HepG2 (cell line): Measurements from ENCODE around the gene PIANP. TPM values are rescaled to one million over a fixed set of nuclear protein-coding genes. Genes with fewer than 3 reads are reported as not detected.

Experiments used
- CEBPG ChIP-seq: IDR thresholded peaks from 2 replicates; pipeline ENCODE4 v1.6.1; 2016
- FOXA3 ChIP-seq: IDR thresholded peaks from 2 replicates; pipeline ENCODE4 v1.6.1; 2016; ENCODE audit warnings: missing genetic modification reagents, missing compliant biosample characterization
- FOXJ3 ChIP-seq: sonication (generic); formaldehyde crosslinking; IDR thresholded peaks from 2 replicates; pipeline ENCODE4 v1.4.0; 2020; ENCODE audit warnings: missing genetic modification reagents, mild to moderate bottlenecking, borderline replicate concordance
- HNRNPK ChIP-seq: fragments of 200-400 bp; formaldehyde crosslinking; IDR thresholded peaks from 2 replicates; pipeline ENCODE4 v1.6.1; 2018; ENCODE audit warnings: low read length, low read depth, moderate library complexity, mild to moderate bottlenecking; ENCODE audit not compliant: poor library complexity, severe bottlenecking
- MED8 ChIP-seq: sonication (generic); formaldehyde crosslinking; IDR thresholded peaks from 2 replicates; pipeline ENCODE4 v1.8.1; 2023; ENCODE audit warnings: mild to moderate bottlenecking, missing genetic modification reagents; ENCODE audit not compliant: insufficient replicate concordance
- MEIS2 ChIP-seq: sonication (generic); formaldehyde crosslinking; IDR thresholded peaks from 2 replicates; pipeline ENCODE4 v1.9.0; 2021; ENCODE audit warnings: mild to moderate bottlenecking, missing genetic modification reagents
- MYNN ChIP-seq: sonication (generic); formaldehyde crosslinking; IDR thresholded peaks from 2 replicates; pipeline ENCODE4 v1.4.0; 2020; ENCODE audit warnings: mild to moderate bottlenecking, low read depth, missing genetic modification reagents
- NBN ChIP-seq: fragments of 450-650 bp; conservative IDR thresholded peaks from 2 replicates; pipeline ENCODE4 v1.6.1; 2017
- SIN3A ChIP-seq: IDR thresholded peaks from 2 replicates; pipeline ENCODE4 v1.6.1; 2011; ENCODE audit warnings: low read depth, mild to moderate bottlenecking, control low read depth, low read length, borderline replicate concordance
- SP5 ChIP-seq: IDR thresholded peaks from 2 replicates; pipeline ENCODE4 v1.6.1; 2016; ENCODE audit warnings: low read depth, borderline replicate concordance
- SRSF9 ChIP-seq: fragments of 200-400 bp; formaldehyde crosslinking; IDR thresholded peaks from 2 replicates; pipeline ENCODE4 v1.6.1; 2018; ENCODE audit warnings: borderline replicate concordance, mild to moderate bottlenecking, low read depth, low read length; ENCODE audit not compliant: insufficient read depth, poor library complexity, severe bottlenecking
- XBP1 ChIP-seq: sonication (generic); formaldehyde crosslinking; IDR thresholded peaks from 2 replicates; pipeline ENCODE4 v1.5.0; 2020; ENCODE audit warnings: missing genetic modification reagents
- YY1 ChIP-seq: IDR thresholded peaks from 2 replicates; pipeline ENCODE4 v1.6.1; 2011; ENCODE audit warnings: low read length, low read depth, moderate library complexity, mild to moderate bottlenecking; ENCODE audit not compliant: insufficient read depth, insufficient replicate concordance
- ZBTB7A ChIP-seq: sonication (generic); formaldehyde crosslinking; IDR thresholded peaks from 2 replicates; pipeline ENCODE4 v1.8.0; 2022; ENCODE audit warnings: mild to moderate bottlenecking, missing genetic modification reagents
- ZNF253 ChIP-seq: sonication (generic); formaldehyde crosslinking; IDR thresholded peaks from 2 replicates; pipeline ENCODE4 v1.8.0; 2022; ENCODE audit warnings: mild to moderate bottlenecking, missing genetic modification reagents, borderline replicate concordance
- ZNF343 ChIP-seq: sonication (generic); formaldehyde crosslinking; IDR thresholded peaks from 2 replicates; pipeline ENCODE4 v1.4.0; 2020; ENCODE audit warnings: mild to moderate bottlenecking, missing genetic modification reagents
- ZNF619 ChIP-seq: sonication (generic); formaldehyde crosslinking; IDR thresholded peaks from 2 replicates; pipeline ENCODE4 v1.4.0; 2020; ENCODE audit warnings: mild to moderate bottlenecking, missing genetic modification reagents
- ZNF660 ChIP-seq: sonication (generic); formaldehyde crosslinking; IDR thresholded peaks from 2 replicates; pipeline ENCODE4 v1.5.1; 2020; ENCODE audit warnings: mild to moderate bottlenecking, low read depth, missing genetic modification reagents, borderline replicate concordance
- ZNF891 ChIP-seq: sonication (generic); formaldehyde crosslinking; IDR thresholded peaks from 2 replicates; pipeline ENCODE4 v1.5.0; 2020; ENCODE audit warnings: mild to moderate bottlenecking, missing genetic modification reagents
- ZSCAN30 ChIP-seq: sonication (generic); formaldehyde crosslinking; IDR thresholded peaks from 2 replicates; pipeline ENCODE4 v1.5.0; 2020; ENCODE audit warnings: mild to moderate bottlenecking, missing genetic modification reagents
- polyA plus RNA-seq, 8 experiments: library from polyadenylated mRNA; depleted of rRNA in 3 of 8; stranded (reverse) in 7 of 8; unstranded in 1 of 8; fragments of >200 nt; fragmentation: Illumina TruSeq in 4 of 8; extraction: Trizol in 4 of 8; gene quantifications; 2 replicates each; pipeline versions ENCODE4 v1.2.1 to v1.2.3, GENCODE V29; 2011 to 2016; ENCODE audit warnings: low read depth in 4 of 8, missing spikeins in 1 of 8, mixed read lengths in 1 of 8; ENCODE audit not compliant: insufficient read depth in 1 of 8
- total RNA-seq, 5 experiments: library from RNA; depleted of rRNA; stranded (reverse); fragments of >200 nt; fragmentation: Illumina TruSeq; extraction: Trizol; gene quantifications; 2 replicates each; pipeline ENCODE4 v1.2.3, GENCODE V29; 2016; ENCODE audit warnings: low read depth in 1 of 5
- TF ChIP-seq, protein P1 (sequence below): sonication (generic); formaldehyde crosslinking; conservative IDR thresholded peaks from 2 replicates; pipeline ENCODE4 v1.8.0; 2022; ENCODE audit warnings: mild to moderate bottlenecking, moderate library complexity, missing genetic modification reagents
- TF ChIP-seq, protein P2 (sequence below): IDR thresholded peaks from 2 replicates; pipeline ENCODE4 v1.4.0; 2020; ENCODE audit warnings: mild to moderate bottlenecking, missing genetic modification reagents
- TF ChIP-seq, protein P3 (sequence below), 2 experiments: fragments of 450-650 bp in 1 of 2; sonication (generic) in 1 of 2; formaldehyde crosslinking; IDR thresholded peaks; 2 replicates each; pipeline versions ENCODE4 v1.5.0 to v1.8.0; 2020 to 2022; ENCODE audit warnings: mild to moderate bottlenecking in 1 of 2, missing genetic modification reagents in 1 of 2

The PIANP gene
- total and polyA plus RNA-seq, 2 of the 13 experiments (the other 11 are each of a cell fraction or from before 2014, with no cell fraction given): not detected

DNA sequence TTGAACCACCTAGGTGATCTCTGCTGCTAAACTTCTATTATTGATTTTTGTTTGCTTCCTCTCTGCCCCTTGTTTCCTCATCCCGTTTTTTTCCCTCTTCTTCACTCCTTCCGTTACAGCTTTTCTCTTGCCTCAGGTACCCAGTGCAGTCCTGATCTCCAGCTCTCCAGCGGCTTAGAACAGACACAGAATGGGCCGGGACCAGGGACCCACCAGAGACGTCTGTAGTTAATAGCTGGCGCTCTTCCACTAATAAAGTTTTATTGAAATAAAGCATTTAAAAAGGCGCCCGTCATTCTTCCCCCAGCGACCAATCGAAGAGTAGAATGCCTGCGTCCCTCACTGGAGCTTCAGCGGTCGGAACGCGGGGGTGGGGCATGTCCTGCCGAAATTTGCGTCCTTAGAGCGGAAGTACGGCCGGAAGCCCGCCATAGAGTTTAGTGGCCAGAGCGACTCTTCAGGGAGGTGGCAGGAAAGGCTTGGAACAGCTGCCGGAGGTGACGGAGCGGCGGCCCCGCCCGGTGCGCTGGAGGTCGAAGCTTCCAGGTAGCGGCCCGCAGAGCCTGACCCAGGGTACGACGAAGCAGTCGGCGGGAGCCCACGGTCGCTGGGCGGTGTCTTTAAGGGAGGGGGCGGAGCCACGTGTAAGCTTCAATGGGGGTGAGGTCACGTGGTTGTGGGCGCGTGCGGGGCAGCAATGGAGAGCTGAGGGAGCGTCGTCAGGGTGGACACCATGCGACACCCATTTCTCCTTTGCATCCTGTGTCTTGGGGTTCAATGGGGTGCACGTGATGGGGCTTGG is 23.2 kb upstream of the PIANP start, which contains the start of gene COPS7A (continued):
- TF ChIP-seq HNRNPK (peak; percentile 84), FOXJ3 (CRISPR knock-in tag) (no peak; the same call in 1 of the 2 replicates), NBN (no peak), MED8 (CRISPR knock-in tag) (peak; percentile 73), ZSCAN30 (CRISPR knock-in tag) (peak; percentile 95; the same call in 1 of the 2 replicates), SP5 (CRISPR knock-in tag) (peak; percentile 83; the same call in 1 of the 2 replicates), MYNN (no peak; the same call in 1 of the 2 replicates), MEIS2 (CRISPR knock-in tag) (peak; percentile 48; the same call in 1 of the 2 replicates), ZNF660 (CRISPR knock-in tag) (no peak), FOXA3 (CRISPR knock-in tag) (peak; percentile 18; the same call in 1 of the 2 replicates), YY1 (peak; percentile 78), ZBTB7A (no peak), SRSF9 (no peak), ZNF343 (CRISPR knock-in tag) (peak; percentile 53; the same call in 1 of the 2 replicates), ZNF891 (peak; percentile 94), ZNF619 (peak; percentile 76; the same call in 1 of the 2 replicates), XBP1 (CRISPR knock-in tag) (no peak), ZNF253 (CRISPR knock-in tag) (peak; percentile 97), SIN3A (peak; percentile 86; the same call in 1 of the 2 replicates), CEBPG (CRISPR knock-in tag) (peak; percentile 33)
- TF ChIP-seq, protein P1, sequence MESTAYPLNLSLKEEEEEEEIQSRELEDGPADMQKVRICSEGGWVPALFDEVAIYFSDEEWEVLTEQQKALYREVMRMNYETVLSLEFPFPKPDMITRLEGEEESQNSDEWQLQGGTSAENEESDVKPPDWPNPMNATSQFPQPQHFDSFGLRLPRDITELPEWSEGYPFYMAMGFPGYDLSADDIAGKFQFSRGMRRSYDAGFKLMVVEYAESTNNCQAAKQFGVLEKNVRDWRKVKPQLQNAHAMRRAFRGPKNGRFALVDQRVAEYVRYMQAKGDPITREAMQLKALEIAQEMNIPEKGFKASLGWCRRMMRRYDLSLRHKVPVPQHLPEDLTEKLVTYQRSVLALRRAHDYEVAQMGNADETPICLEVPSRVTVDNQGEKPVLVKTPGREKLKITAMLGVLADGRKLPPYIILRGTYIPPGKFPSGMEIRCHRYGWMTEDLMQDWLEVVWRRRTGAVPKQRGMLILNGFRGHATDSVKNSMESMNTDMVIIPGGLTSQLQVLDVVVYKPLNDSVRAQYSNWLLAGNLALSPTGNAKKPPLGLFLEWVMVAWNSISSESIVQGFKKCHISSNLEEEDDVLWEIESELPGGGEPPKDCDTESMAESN (CRISPR knock-in tag): peak; percentile 97
- TF ChIP-seq, protein P2, sequence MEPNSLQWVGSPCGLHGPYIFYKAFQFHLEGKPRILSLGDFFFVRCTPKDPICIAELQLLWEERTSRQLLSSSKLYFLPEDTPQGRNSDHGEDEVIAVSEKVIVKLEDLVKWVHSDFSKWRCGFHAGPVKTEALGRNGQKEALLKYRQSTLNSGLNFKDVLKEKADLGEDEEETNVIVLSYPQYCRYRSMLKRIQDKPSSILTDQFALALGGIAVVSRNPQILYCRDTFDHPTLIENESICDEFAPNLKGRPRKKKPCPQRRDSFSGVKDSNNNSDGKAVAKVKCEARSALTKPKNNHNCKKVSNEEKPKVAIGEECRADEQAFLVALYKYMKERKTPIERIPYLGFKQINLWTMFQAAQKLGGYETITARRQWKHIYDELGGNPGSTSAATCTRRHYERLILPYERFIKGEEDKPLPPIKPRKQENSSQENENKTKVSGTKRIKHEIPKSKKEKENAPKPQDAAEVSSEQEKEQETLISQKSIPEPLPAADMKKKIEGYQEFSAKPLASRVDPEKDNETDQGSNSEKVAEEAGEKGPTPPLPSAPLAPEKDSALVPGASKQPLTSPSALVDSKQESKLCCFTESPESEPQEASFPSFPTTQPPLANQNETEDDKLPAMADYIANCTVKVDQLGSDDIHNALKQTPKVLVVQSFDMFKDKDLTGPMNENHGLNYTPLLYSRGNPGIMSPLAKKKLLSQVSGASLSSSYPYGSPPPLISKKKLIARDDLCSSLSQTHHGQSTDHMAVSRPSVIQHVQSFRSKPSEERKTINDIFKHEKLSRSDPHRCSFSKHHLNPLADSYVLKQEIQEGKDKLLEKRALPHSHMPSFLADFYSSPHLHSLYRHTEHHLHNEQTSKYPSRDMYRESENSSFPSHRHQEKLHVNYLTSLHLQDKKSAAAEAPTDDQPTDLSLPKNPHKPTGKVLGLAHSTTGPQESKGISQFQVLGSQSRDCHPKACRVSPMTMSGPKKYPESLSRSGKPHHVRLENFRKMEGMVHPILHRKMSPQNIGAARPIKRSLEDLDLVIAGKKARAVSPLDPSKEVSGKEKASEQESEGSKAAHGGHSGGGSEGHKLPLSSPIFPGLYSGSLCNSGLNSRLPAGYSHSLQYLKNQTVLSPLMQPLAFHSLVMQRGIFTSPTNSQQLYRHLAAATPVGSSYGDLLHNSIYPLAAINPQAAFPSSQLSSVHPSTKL (CRISPR knock-in tag): peak; percentile 64
- TF ChIP-seq, protein P3, sequence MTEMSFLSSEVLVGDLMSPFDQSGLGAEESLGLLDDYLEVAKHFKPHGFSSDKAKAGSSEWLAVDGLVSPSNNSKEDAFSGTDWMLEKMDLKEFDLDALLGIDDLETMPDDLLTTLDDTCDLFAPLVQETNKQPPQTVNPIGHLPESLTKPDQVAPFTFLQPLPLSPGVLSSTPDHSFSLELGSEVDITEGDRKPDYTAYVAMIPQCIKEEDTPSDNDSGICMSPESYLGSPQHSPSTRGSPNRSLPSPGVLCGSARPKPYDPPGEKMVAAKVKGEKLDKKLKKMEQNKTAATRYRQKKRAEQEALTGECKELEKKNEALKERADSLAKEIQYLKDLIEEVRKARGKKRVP (CRISPR knock-in tag; IDR thresholded peaks at IDR 0.05): peak in 1 of 2 experiments; percentile 37; a peak in 1 of 4 replicates
